ENCODE results near the gene SMIM44. TPM values are rescaled to one million over a fixed set of nuclear protein-coding genes. Genes with fewer than 3 reads are reported as not detected.
"Not testable (repeated sequence)": the region's sequence is repeated elsewhere in the genome, so short reads cannot be mapped to it uniquely, and the experiment has no call there.

SMIM44 gene
- not detected for total RNA-seq

DNA sequence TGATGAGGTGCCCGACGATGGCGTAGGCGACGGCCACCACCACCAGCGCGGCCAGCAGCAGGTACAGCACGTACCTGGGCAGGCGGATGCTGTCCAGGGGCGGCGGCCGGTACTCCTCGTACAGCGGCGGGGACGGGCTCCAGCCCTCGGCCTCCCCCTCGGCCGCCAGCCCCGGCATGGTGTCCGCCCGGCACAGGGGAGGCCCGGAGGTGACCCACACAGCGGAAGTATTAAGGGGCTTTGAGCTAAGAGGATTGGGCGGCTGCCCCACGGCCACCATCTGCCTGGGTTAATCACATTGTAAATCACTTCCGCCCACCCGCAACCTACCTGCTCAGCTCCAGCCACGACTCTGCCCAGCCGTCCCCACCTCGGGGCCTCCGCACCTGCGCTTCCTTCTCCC, at the start of gene SMIM44:
TSS of gene SMIM44 (minus strand) at position 216 of the 403 bp plus-strand sequence. CDS start at position 178, 38 bp downstream.
- CTCF ChIA-PET = interaction anchor here (1.0 to 2.2 kb wide), 5 partner anchors 13 to 178 kb away, joined by 3 to 10 read pairs (median 3); no protein-coding TSS in a partner anchor
- ATAC-seq = no peak
- Mint-ChIP-seq H3K4me3 (no peak within 1 kb of the TSS), H3K27ac (no peak within 1 kb of the TSS), H3K36me3 (no peaks in the 10 kb centered on the region), H3K9me3 (ENCODE audit: low read depth) (no peaks in the 10 kb centered on the region), H3K4me1 (peaks cover 6% of the 10 kb centered on the region), H3K27me3 (no peaks in the 10 kb centered on the region)
- DNase-seq = no peak

DNA sequence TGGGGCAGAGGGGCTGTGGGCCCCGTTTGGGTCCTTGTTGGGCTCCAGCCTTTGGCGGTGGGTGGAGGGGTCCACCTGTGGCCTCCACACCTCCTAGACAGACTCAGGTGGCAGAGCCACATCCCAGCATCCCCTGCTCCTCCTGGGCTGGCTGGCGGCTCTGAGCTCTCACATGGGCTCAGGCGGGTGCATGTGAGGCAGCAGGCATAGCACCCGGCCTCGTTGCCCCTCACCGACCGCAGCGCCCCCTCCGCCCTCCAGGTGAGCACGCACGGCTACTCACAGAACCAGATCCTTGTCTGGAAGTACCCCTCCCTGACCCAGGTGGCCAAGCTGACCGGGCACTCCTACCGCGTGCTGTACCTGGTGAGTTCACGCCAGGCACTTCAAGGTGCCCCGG, 49.8 kb upstream of the SMIM44 start:
- no peak for ATAC-seq
- CTCF ChIA-PET = no interaction called here
- Mint-ChIP-seq H3K9me3 (ENCODE audit: low read depth) (no peaks in the 10 kb centered on the region), H3K4me3 (no peak overlapping the region), H3K36me3 (peaks cover 18% of the 10 kb centered on the region), H3K27me3 (no peaks in the 10 kb centered on the region), H3K27ac (no peak overlapping the region), H3K4me1 (no peaks in the 10 kb centered on the region)
- DNase-seq = no peak

DNA sequence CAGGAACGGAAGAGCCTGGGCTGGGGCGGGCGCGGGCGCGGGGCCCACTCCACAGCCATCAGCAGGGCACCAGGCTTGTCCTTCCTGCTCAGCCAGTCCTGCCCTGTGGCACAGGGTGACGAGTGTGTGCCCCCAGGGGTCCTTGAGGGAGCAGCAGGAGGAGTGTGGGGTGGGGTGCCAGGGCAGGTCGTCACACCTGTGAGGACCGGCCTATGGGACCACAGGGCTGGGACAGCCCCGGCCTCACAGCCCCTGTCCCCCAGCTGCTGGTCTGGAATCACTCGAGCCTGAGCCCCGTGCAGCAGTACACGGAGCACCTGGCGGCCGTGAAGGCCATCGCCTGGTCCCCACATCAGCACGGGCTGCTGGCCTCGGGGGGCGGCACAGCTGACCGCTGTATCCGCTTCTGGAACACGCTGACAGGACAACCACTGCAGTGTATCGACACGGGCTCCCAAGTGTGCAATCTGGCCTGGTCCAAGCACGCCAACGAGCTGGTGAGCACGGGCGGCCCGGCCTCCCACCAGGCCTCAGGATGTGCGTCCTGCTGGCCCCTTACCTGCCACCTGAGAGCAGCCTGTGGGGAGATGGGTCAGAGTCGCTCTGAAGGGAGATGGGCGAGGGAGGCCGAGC, 49.0 kb upstream of the SMIM44 start:
- no peak overlapping the region for H3K4me3 Mint-ChIP-seq
- no peaks in the 10 kb centered on the region for H3K9me3 Mint-ChIP-seq (ENCODE audit: low read depth)
- ATAC-seq = no peak
- no peak for DNase-seq
- no peaks in the 10 kb centered on the region for H3K4me1 Mint-ChIP-seq
- CTCF ChIA-PET = interaction anchor here (1.2 kb wide), 1 partner anchor 13 kb away, joined by 4 read pairs; no protein-coding TSS in a partner anchor
- no peaks in the 10 kb centered on the region for H3K27me3 Mint-ChIP-seq
- no peak overlapping the region for H3K27ac Mint-ChIP-seq
- H3K36me3 Mint-ChIP-seq = peaks cover 18% of the 10 kb centered on the region

- no peaks in the 10 kb centered on the region for H3K27me3 Mint-ChIP-seq
- no peak overlapping the region for H3K4me3 Mint-ChIP-seq
- CTCF ChIA-PET = interaction anchor here (1.2 kb wide), 1 partner anchor 14 kb away, joined by 4 read pairs; no protein-coding TSS in a partner anchor
- peaks cover 22% of the 10 kb centered on the region for H3K36me3 Mint-ChIP-seq
- ATAC-seq = no peak
- no peak overlapping the region for H3K27ac Mint-ChIP-seq
- no peak for DNase-seq
- no peaks in the 10 kb centered on the region for H3K9me3 Mint-ChIP-seq (ENCODE audit: low read depth)
- no peaks in the 10 kb centered on the region for H3K4me1 Mint-ChIP-seq
Observed at GRCh38 chr19:3531716-3532115, 48.5 kb upstream of the SMIM44 start.

- ATAC-seq = no peak
- no peak for DNase-seq
- Mint-ChIP-seq H3K4me3 (no peak overlapping the region), H3K27me3 (no peaks in the 10 kb centered on the region), H3K9me3 (ENCODE audit: low read depth) (no peaks in the 10 kb centered on the region), H3K27ac (no peak overlapping the region), H3K4me1 (no peaks in the 10 kb centered on the region), H3K36me3 (peaks cover 19% of the 10 kb centered on the region)
- CTCF ChIA-PET = no interaction called here
Observed at GRCh38 chr19:3530389-3530788, 47.1 kb upstream of the SMIM44 start.

GRCh38 chr19:3529299-3529698, 46.1 kb upstream of the SMIM44 start:
- ATAC-seq; H3K9me3 Mint-ChIP-seq (ENCODE audit: low read depth); H3K27ac Mint-ChIP-seq; H3K27me3 Mint-ChIP-seq; DNase-seq; H3K4me3 Mint-ChIP-seq; H3K4me1 Mint-ChIP-seq; CTCF ChIA-PET: not testable (repeated sequence)
- H3K36me3 Mint-ChIP-seq = peaks cover 16% of the 10 kb centered on the region

- no peaks in the 10 kb centered on the region for H3K27me3 Mint-ChIP-seq
- peaks cover 15% of the 10 kb centered on the region for H3K36me3 Mint-ChIP-seq
- H3K9me3 Mint-ChIP-seq (ENCODE audit: low read depth) = no peaks in the 10 kb centered on the region
- H3K27ac Mint-ChIP-seq = no peak overlapping the region
- H3K4me1 Mint-ChIP-seq = no peaks in the 10 kb centered on the region
- ATAC-seq (no peak), DNase-seq (no peak)
- H3K4me3 Mint-ChIP-seq = no peak overlapping the region
- CTCF ChIA-PET = no interaction called here
Observed at GRCh38 chr19:3528539-3529211, 45.4 kb upstream of the SMIM44 start.

GRCh38 chr19:3528080-3528479, 44.8 kb upstream of the SMIM44 start:
- Mint-ChIP-seq H3K27ac (no peak overlapping the region), H3K27me3 (no peaks in the 10 kb centered on the region), H3K4me3 (no peak overlapping the region), H3K36me3 (peaks cover 13% of the 10 kb centered on the region), H3K4me1 (no peaks in the 10 kb centered on the region), H3K9me3 (ENCODE audit: low read depth) (no peaks in the 10 kb centered on the region)
- CTCF ChIA-PET = no interaction called here
- no peak for ATAC-seq
- no peak for DNase-seq

DNA sequence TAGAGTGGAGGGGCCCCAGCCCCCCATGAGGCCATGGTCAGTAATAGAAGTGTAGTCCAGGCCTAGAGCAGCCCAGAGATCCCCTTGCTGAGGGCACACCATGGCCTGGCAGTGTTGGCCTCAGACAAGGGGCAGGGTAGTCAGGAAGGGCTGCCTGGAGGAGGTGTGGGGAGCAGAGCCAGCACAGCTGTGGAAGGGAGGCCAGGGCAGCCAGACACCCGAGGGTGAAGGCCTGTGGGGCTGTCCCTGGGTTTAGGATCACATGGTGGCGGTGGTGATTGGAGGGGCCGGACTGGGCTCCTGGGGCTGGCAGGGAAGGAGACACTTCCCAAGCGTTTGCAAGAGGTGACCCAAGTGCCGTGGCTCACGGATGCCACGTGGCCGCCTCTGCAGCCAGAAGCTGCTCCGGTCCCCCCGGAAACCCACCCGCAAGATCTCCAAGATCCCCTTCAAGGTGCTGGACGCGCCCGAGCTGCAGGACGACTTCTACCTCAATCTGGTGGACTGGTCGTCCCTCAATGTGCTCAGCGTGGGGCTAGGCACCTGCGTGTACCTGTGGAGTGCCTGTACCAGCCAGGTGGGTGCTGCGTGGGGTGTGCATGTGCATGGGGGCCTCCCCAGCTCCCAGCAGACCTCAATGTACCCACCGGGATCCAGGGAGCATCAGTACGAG, 44.1 kb upstream of the SMIM44 start:
- Mint-ChIP-seq H3K9me3 (ENCODE audit: low read depth) (no peaks in the 10 kb centered on the region), H3K4me1 (no peaks in the 10 kb centered on the region), H3K4me3 (no peak overlapping the region), H3K36me3 (peaks cover 13% of the 10 kb centered on the region), H3K27me3 (no peaks in the 10 kb centered on the region), H3K27ac (no peak overlapping the region)
- DNase-seq (no peak), ATAC-seq (no peak)
- CTCF ChIA-PET = interaction anchor here (0.5 kb wide), 1 partner anchor 741 kb away, joined by 3 read pairs; no protein-coding TSS in a partner anchor

GRCh38 chr19:3526507-3527237, 43.4 kb upstream of the SMIM44 start:
- no peak for ATAC-seq
- CTCF ChIA-PET = interaction anchor here (0.5 to 1.0 kb wide), 2 partner anchors 30 to 741 kb away, joined by 3 read pairs; no protein-coding TSS in a partner anchor
- H3K4me3 Mint-ChIP-seq = no peak overlapping the region
- DNase-seq = no peak
- no peaks in the 10 kb centered on the region for H3K4me1 Mint-ChIP-seq
- H3K36me3 Mint-ChIP-seq = peaks cover 16% of the 10 kb centered on the region
- no peak overlapping the region for H3K27ac Mint-ChIP-seq
- no peaks in the 10 kb centered on the region for H3K9me3 Mint-ChIP-seq (ENCODE audit: low read depth)
- no peaks in the 10 kb centered on the region for H3K27me3 Mint-ChIP-seq

DNA sequence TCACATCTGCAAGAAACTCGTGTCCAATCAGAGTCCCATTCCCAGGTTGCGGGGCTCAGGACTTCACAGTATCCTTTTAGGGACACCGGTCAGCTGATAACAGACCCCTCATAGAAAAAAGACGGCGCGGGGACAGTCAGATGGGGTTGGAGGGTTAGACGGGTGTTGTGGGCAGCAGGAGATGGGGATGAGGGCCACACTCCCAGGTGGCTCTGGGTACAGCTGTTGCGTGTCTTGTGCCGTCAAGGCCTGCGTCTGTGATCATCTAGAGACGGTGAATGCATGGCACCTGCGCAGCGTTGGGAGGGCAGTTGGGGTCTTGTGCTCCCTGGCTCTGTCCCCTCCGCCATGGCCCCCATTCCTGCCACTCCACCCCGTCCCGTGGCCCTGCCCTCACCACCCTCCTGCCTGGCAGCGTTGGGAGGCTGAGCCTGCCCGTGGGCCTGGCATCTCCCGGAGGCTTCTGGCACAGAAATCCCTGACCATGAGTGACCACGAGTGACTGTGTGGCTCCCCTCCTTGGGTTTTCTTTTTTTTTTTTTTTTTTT, 41.7 kb upstream of the SMIM44 start:
- Mint-ChIP-seq H3K27ac (no peak overlapping the region), H3K36me3 (peaks cover 15% of the 10 kb centered on the region), H3K4me1 (peaks cover 4% of the 10 kb centered on the region), H3K4me3 (no peak overlapping the region), H3K27me3 (no peaks in the 10 kb centered on the region), H3K9me3 (ENCODE audit: low read depth) (no peaks in the 10 kb centered on the region)
- CTCF ChIA-PET = no interaction called here
- no peak for ATAC-seq
- DNase-seq = no peak

- ATAC-seq = no peak
- no peak for DNase-seq
- Mint-ChIP-seq H3K4me1 (peaks cover 4% of the 10 kb centered on the region), H3K9me3 (ENCODE audit: low read depth) (no peaks in the 10 kb centered on the region), H3K4me3 (no peak overlapping the region), H3K27ac (no peak overlapping the region), H3K27me3 (no peaks in the 10 kb centered on the region), H3K36me3 (peaks cover 15% of the 10 kb centered on the region)
- CTCF ChIA-PET = no interaction called here
Observed at GRCh38 chr19:3524078-3524842, 41.0 kb upstream of the SMIM44 start.
